OCI-LY7 (cell line): ENCODE measurements around the gene LARP1.

Source experiments
- EZH2phosphoT487 ChIP-seq: fragments of 200-600 bp; sonication (generic); IDR thresholded peaks from 2 replicates; pipeline ENCODE4 v1.6.1; 2018; ENCODE audit warnings: low read depth, borderline replicate concordance, mild to moderate bottlenecking, mixed run types, antibody characterized with exemption, low read length, moderate library complexity, mixed read lengths
- TF ChIP-seq, protein P1 (sequence below): fragments of 200-600 bp; sonication (generic); conservative IDR thresholded peaks from 2 replicates; pipeline ENCODE4 v1.5.1; 2014; ENCODE audit warnings: mild to moderate bottlenecking, antibody characterized with exemption, low read length, moderate library complexity, mixed read lengths

GRCh38 chr5:154732212-154732611, 23.0 kb upstream of the LARP1 start:
- TF ChIP-seq, protein P1, sequence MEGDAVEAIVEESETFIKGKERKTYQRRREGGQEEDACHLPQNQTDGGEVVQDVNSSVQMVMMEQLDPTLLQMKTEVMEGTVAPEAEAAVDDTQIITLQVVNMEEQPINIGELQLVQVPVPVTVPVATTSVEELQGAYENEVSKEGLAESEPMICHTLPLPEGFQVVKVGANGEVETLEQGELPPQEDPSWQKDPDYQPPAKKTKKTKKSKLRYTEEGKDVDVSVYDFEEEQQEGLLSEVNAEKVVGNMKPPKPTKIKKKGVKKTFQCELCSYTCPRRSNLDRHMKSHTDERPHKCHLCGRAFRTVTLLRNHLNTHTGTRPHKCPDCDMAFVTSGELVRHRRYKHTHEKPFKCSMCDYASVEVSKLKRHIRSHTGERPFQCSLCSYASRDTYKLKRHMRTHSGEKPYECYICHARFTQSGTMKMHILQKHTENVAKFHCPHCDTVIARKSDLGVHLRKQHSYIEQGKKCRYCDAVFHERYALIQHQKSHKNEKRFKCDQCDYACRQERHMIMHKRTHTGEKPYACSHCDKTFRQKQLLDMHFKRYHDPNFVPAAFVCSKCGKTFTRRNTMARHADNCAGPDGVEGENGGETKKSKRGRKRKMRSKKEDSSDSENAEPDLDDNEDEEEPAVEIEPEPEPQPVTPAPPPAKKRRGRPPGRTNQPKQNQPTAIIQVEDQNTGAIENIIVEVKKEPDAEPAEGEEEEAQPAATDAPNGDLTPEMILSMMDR, result no peak
- no peak for TF ChIP-seq EZH2phosphoT487
